HCT116 (cell line): ENCODE measurements around the gene MSANTD3.

Experiments
- ATF3 ChIP-seq: IDR thresholded peaks from 2 replicates; pipeline ENCODE4 v1.6.1; 2012
- CTCF ChIP-seq, 3 experiments: fragments of 200-600 bp in 1 of 3; sonication (generic) in 1 of 3; IDR thresholded peaks in 2 of 3; conservative IDR thresholded peaks in 1 of 3; 2 replicates each; pipeline ENCODE4 v1.5.1; 2012 to 2017; ENCODE audit warnings: low read depth in 2 of 3, low read length in 2 of 3, antibody characterized with exemption in 1 of 3, borderline replicate concordance in 1 of 3, control low read depth in 1 of 3, mild to moderate bottlenecking in 1 of 3, mixed read lengths in 1 of 3, mixed run types in 1 of 3, moderate library complexity in 1 of 3; ENCODE audit not compliant: insufficient read depth in 1 of 3
- EZH2 ChIP-seq: fragments of 200-600 bp; sonication (generic); IDR thresholded peaks from 2 replicates; pipeline ENCODE4 v1.6.1; 2017; ENCODE audit warnings: antibody characterized with exemption, mixed run types
- JUND ChIP-seq: IDR thresholded peaks from 2 replicates; pipeline ENCODE4 v1.6.1; 2012
- POLR2A ChIP-seq: IDR thresholded peaks from 2 replicates; pipeline ENCODE4 v1.7.0; 2011; ENCODE audit warnings: borderline replicate concordance; ENCODE audit not compliant: insufficient read depth, insufficient read length; ENCODE audit errors: extremely low read depth
- POLR2AphosphoS5 ChIP-seq: IDR thresholded peaks from 2 replicates; pipeline ENCODE4 v1.6.1; 2011; ENCODE audit warnings: mild to moderate bottlenecking, low read depth, low read length, moderate library complexity
- TCF7L2 ChIP-seq: IDR thresholded peaks from 2 replicates; pipeline ENCODE4 v1.7.0; 2011; ENCODE audit warnings: borderline replicate concordance, inconsistent platforms; ENCODE audit not compliant: insufficient read depth, insufficient read length; ENCODE audit errors: extremely low read depth

- no peak for TF ChIP-seq JUND
- no peak for TF ChIP-seq CTCF (IDR thresholded peaks at IDR 0.05 in 2 of 3, conservative IDR thresholded peaks at IDR 0.05 in 1 of 3; ENCODE audit: borderline replicate concordance in 1 of 3, insufficient read depth in 1 of 3, low read depth in 2 of 3, low read length in 2 of 3)
- no peak for TF ChIP-seq POLR2A
- no peak for TF ChIP-seq TCF7L2
- no peak for TF ChIP-seq ATF3
- no peak for TF ChIP-seq POLR2AphosphoS5
- TF ChIP-seq EZH2 = no peak
Observed at GRCh38 chr9:100447041-100447440, 20.1 kb downstream of the MSANTD3 start.
